Liver (tissue), 9 donors: ENCODE results near the gene CELF2. TPM values are rescaled to one million over a fixed set of nuclear protein-coding genes. Genes with fewer than 3 reads are reported as not detected.

ENCODE experiments used
- DNase-seq: peaks from one replicate; pipeline ENCODE4 v3.0.0-alpha.2; 2017; ENCODE audit warnings: low spot score
- H3K27ac ChIP-seq, 2 donors: one replicate each; pipeline ENCODE4 v1.7.0; 2013; ENCODE audit warnings: inconsistent platforms in 2 of 2, low read length in 2 of 2, control low read depth in 1 of 2, low read depth in 1 of 2, mild to moderate bottlenecking in 1 of 2
- H3K27me3 ChIP-seq, 4 donors: one replicate each; pipeline versions ENCODE4 v1.6.1 to v1.7.0; 2013; ENCODE audit warnings: low read length in 3 of 4, inconsistent platforms in 1 of 4, mild to moderate bottlenecking in 1 of 4, moderate library complexity in 1 of 4; ENCODE audit not compliant: control insufficient read depth in 4 of 4, insufficient read depth in 4 of 4
- H3K36me3 ChIP-seq, 4 donors: one replicate each; pipeline versions ENCODE4 v1.6.1 to v1.7.0; 2013; ENCODE audit warnings: low read length in 3 of 4, mild to moderate bottlenecking in 3 of 4, low read depth in 1 of 4, moderate library complexity in 1 of 4; ENCODE audit not compliant: control insufficient read depth in 4 of 4, insufficient read depth in 3 of 4
- H3K4me1 ChIP-seq, 4 donors: one replicate each; pipeline versions ENCODE4 v1.6.1 to v1.7.0; 2013; ENCODE audit warnings: low read length in 3 of 4, mild to moderate bottlenecking in 3 of 4, moderate library complexity in 1 of 4; ENCODE audit not compliant: control insufficient read depth in 4 of 4, insufficient read depth in 4 of 4
- H3K4me3 ChIP-seq, 3 donors: one replicate each; pipeline versions ENCODE4 v1.6.1 to v1.7.0; 2013; ENCODE audit warnings: low read length in 3 of 3, control low read depth in 1 of 3, low read depth in 1 of 3, mild to moderate bottlenecking in 1 of 3
- H3K9ac ChIP-seq, 2 donors: one replicate each; pipeline ENCODE4 v1.7.0; 2013; ENCODE audit warnings: low read length in 2 of 2, mild to moderate bottlenecking in 2 of 2, moderate library complexity in 2 of 2, control low read depth in 1 of 2, low read depth in 1 of 2
- H3K9me3 ChIP-seq, 4 donors: one replicate each; pipeline versions ENCODE4 v1.6.1 to v1.7.0; 2013; ENCODE audit warnings: low read length in 3 of 4; ENCODE audit not compliant: control insufficient read depth in 4 of 4
- EGR1 ChIP-seq, 2 donors: IDR thresholded peaks; 2 replicates each; pipeline ENCODE4 v1.6.1; 2016 to 2018; ENCODE audit warnings: antibody characterized with exemption in 2 of 2, low read depth in 2 of 2
- FOXA1 ChIP-seq: IDR thresholded peaks from 2 replicates; pipeline ENCODE4 v1.6.1; 2016; ENCODE audit warnings: antibody characterized with exemption
- FOXA2 ChIP-seq: IDR thresholded peaks from 2 replicates; pipeline ENCODE4 v1.6.1; 2016; ENCODE audit warnings: antibody characterized with exemption
- GABPA ChIP-seq, 2 donors: IDR thresholded peaks in 1 of 2; conservative IDR thresholded peaks in 1 of 2; 2 replicates each; pipeline ENCODE4 v1.6.1; 2016; ENCODE audit warnings: antibody characterized with exemption in 2 of 2, mild to moderate bottlenecking in 1 of 2, moderate library complexity in 1 of 2
- HNF4G ChIP-seq: IDR thresholded peaks from 2 replicates; pipeline ENCODE4 v1.6.1; 2016; ENCODE audit warnings: antibody characterized with exemption
- JUND ChIP-seq, 2 donors: IDR thresholded peaks; 2 replicates each; pipeline ENCODE4 v1.6.1; 2016; ENCODE audit warnings: antibody characterized with exemption in 2 of 2
- NR2F2 ChIP-seq: IDR thresholded peaks from 2 replicates; pipeline ENCODE4 v1.6.1; 2016; ENCODE audit warnings: antibody characterized with exemption
- RAD21 ChIP-seq, 2 donors: IDR thresholded peaks; 2 replicates each; pipeline ENCODE4 v1.6.1; 2016; ENCODE audit warnings: antibody characterized with exemption in 2 of 2, mild to moderate bottlenecking in 2 of 2
- RXRA ChIP-seq, 2 donors: IDR thresholded peaks; 2 replicates each; pipeline ENCODE4 v1.6.1; 2017 to 2018; ENCODE audit warnings: antibody characterized with exemption in 2 of 2, mild to moderate bottlenecking in 1 of 2
- SP1 ChIP-seq: IDR thresholded peaks from 2 replicates; pipeline ENCODE4 v1.6.1; 2018; ENCODE audit warnings: antibody characterized with exemption, mild to moderate bottlenecking
- TAF1 ChIP-seq: conservative IDR thresholded peaks from 2 replicates; pipeline ENCODE4 v1.6.1; 2016; ENCODE audit warnings: antibody characterized with exemption, mild to moderate bottlenecking
- YY1 ChIP-seq: IDR thresholded peaks from 2 replicates; pipeline ENCODE4 v1.6.1; 2016; ENCODE audit warnings: antibody characterized with exemption, mild to moderate bottlenecking
- WGBS: extraction: QIAGEN DNeasy Blood & Tissue Kit; methylation state at CpG from one replicate; pipeline ENCODE4 v1.1.7; 2013; 5-methylcytosine and 5-hydroxymethylcytosine counted together
- polyA plus RNA-seq, 2 donors: library from polyadenylated mRNA; stranded (reverse) in 1 of 2; unstranded in 1 of 2; fragments of 200-250 nt in 1 of 2; fragments of >200 nt in 1 of 2; fragmentation: Nextera tagmentation in 1 of 2; extraction: Ambion mirVana in 1 of 2; gene quantifications; one replicate each; pipeline versions ENCODE4 v1.2.1 to v1.2.3, GENCODE V29; 2013 to 2015
- total RNA-seq, 2 donors: library from RNA; depleted of rRNA; stranded (reverse); fragments of >200 nt; gene quantifications; one replicate each; pipeline ENCODE4 v1.2.3, GENCODE V29; 2014
- TF ChIP-seq, protein P1 (sequence below): IDR thresholded peaks from 2 replicates; pipeline ENCODE4 v1.6.1; 2016; ENCODE audit warnings: antibody characterized with exemption, mild to moderate bottlenecking
- TF ChIP-seq, protein P2 (sequence below): fragments of 150-350 bp; IDR thresholded peaks from 2 replicates; pipeline ENCODE4 v1.5.1; 2017; ENCODE audit warnings: improper control_type of control experiment, low read depth, low read length; ENCODE audit not compliant: missing input control
- TF ChIP-seq, protein P3 (sequence below): IDR thresholded peaks from 2 replicates; pipeline ENCODE4 v1.6.1; 2016; ENCODE audit warnings: antibody characterized with exemption
- TF ChIP-seq, protein P4 (sequence below): IDR thresholded peaks from 2 replicates; pipeline ENCODE4 v1.6.1; 2016; ENCODE audit warnings: antibody characterized with exemption
- TF ChIP-seq, protein P5 (sequence below): IDR thresholded peaks from 2 replicates; pipeline ENCODE4 v1.6.1; 2016; ENCODE audit warnings: antibody characterized with exemption
- donor health status: healthy.
- donor health status: healthy.
- donor health status: healthy.
- donor health status: healthy.
- donor health status: healthy.

Gene CELF2
- total and polyA plus RNA-seq, 4 donors = 1.4 to 8.5 (median 5.6) TPM

DNA sequence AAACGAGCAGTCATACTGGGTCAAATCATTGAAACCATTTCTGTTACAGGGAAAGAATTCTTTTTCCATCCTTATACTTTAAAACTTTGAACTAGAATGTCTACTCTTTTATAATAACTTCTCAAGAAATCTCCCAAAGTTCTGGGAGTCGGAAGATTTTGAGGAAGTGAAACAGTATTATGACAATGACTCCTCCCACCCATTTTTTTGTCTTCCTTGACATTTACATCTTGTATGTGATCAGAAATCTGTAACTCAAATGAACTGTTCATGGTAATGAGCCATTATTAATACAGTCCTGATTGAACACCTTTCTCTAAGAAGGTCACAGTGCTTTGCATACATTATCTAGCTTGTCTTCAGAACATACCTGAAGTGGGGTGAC, 227.4 kb downstream of the CELF2 start:
- no peaks in the 10 kb centered on the region for H3K27me3 ChIP-seq
- peaks cover 0 to 1% (median 0%) of the 10 kb centered on the region in 4 donors for H3K36me3 ChIP-seq
- DNase-seq = no peak
- no peaks in the 10 kb centered on the region for H3K9me3 ChIP-seq
- 52% methylated on average over 2 of the region's 2 CpGs for WGBS
- H3K27ac ChIP-seq = no peak overlapping the region
- H3K9ac ChIP-seq = no peak overlapping the region
- H3K4me3 ChIP-seq = no peak overlapping the region
- H3K4me1 ChIP-seq = peaks cover 0 to 4% (median 0%) of the 10 kb centered on the region in 4 donors
- no peak for TF ChIP-seq JUND (IDR thresholded peaks at IDR 0.05)
- TF ChIP-seq, protein P1, sequence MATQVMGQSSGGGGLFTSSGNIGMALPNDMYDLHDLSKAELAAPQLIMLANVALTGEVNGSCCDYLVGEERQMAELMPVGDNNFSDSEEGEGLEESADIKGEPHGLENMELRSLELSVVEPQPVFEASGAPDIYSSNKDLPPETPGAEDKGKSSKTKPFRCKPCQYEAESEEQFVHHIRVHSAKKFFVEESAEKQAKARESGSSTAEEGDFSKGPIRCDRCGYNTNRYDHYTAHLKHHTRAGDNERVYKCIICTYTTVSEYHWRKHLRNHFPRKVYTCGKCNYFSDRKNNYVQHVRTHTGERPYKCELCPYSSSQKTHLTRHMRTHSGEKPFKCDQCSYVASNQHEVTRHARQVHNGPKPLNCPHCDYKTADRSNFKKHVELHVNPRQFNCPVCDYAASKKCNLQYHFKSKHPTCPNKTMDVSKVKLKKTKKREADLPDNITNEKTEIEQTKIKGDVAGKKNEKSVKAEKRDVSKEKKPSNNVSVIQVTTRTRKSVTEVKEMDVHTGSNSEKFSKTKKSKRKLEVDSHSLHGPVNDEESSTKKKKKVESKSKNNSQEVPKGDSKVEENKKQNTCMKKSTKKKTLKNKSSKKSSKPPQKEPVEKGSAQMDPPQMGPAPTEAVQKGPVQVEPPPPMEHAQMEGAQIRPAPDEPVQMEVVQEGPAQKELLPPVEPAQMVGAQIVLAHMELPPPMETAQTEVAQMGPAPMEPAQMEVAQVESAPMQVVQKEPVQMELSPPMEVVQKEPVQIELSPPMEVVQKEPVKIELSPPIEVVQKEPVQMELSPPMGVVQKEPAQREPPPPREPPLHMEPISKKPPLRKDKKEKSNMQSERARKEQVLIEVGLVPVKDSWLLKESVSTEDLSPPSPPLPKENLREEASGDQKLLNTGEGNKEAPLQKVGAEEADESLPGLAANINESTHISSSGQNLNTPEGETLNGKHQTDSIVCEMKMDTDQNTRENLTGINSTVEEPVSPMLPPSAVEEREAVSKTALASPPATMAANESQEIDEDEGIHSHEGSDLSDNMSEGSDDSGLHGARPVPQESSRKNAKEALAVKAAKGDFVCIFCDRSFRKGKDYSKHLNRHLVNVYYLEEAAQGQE = no peak
- TF ChIP-seq, protein P2, sequence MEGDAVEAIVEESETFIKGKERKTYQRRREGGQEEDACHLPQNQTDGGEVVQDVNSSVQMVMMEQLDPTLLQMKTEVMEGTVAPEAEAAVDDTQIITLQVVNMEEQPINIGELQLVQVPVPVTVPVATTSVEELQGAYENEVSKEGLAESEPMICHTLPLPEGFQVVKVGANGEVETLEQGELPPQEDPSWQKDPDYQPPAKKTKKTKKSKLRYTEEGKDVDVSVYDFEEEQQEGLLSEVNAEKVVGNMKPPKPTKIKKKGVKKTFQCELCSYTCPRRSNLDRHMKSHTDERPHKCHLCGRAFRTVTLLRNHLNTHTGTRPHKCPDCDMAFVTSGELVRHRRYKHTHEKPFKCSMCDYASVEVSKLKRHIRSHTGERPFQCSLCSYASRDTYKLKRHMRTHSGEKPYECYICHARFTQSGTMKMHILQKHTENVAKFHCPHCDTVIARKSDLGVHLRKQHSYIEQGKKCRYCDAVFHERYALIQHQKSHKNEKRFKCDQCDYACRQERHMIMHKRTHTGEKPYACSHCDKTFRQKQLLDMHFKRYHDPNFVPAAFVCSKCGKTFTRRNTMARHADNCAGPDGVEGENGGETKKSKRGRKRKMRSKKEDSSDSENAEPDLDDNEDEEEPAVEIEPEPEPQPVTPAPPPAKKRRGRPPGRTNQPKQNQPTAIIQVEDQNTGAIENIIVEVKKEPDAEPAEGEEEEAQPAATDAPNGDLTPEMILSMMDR = no peak
- no peak for TF ChIP-seq EGR1 (IDR thresholded peaks at IDR 0.05; ENCODE audit: low read depth in 2 of 2)
- TF ChIP-seq RXRA (IDR thresholded peaks at IDR 0.05) = no peak
- TF ChIP-seq GABPA (IDR thresholded peaks at IDR 0.05 in 1 of 2, conservative IDR thresholded peaks at IDR 0.05 in 1 of 2) = no peak
- no peak for TF ChIP-seq TAF1
- no peak for TF ChIP-seq YY1
- no peak for TF ChIP-seq FOXA2
- TF ChIP-seq, protein P3, sequence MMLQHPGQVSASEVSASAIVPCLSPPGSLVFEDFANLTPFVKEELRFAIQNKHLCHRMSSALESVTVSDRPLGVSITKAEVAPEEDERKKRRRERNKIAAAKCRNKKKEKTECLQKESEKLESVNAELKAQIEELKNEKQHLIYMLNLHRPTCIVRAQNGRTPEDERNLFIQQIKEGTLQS = no peak
- TF ChIP-seq SP1 = no peak
- no peak for TF ChIP-seq RAD21 (IDR thresholded peaks at IDR 0.05)
- TF ChIP-seq, protein P4, sequence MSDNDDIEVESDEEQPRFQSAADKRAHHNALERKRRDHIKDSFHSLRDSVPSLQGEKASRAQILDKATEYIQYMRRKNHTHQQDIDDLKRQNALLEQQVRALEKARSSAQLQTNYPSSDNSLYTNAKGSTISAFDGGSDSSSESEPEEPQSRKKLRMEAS = no peak
- TF ChIP-seq, protein P5, sequence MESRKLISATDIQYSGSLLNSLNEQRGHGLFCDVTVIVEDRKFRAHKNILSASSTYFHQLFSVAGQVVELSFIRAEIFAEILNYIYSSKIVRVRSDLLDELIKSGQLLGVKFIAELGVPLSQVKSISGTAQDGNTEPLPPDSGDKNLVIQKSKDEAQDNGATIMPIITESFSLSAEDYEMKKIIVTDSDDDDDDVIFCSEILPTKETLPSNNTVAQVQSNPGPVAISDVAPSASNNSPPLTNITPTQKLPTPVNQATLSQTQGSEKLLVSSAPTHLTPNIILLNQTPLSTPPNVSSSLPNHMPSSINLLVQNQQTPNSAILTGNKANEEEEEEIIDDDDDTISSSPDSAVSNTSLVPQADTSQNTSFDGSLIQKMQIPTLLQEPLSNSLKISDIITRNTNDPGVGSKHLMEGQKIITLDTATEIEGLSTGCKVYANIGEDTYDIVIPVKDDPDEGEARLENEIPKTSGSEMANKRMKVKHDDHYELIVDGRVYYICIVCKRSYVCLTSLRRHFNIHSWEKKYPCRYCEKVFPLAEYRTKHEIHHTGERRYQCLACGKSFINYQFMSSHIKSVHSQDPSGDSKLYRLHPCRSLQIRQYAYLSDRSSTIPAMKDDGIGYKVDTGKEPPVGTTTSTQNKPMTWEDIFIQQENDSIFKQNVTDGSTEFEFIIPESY = no peak
- TF ChIP-seq NR2F2 = no peak
- no peak for TF ChIP-seq FOXA1

- WGBS = 85% methylated on average over 8 of the region's 8 CpGs
- DNase-seq = no peak
- Histone ChIP-seq H3K27ac (no peak overlapping the region), H3K27me3 (no peaks in the 10 kb centered on the region), H3K9me3 (no peaks in the 10 kb centered on the region), H3K4me1 (peaks cover 0 to 4% (median 0%) of the 10 kb centered on the region in 4 donors), H3K36me3 (peaks cover 0 to 1% (median 0%) of the 10 kb centered on the region in 4 donors), H3K9ac (no peak overlapping the region), H3K4me3 (no peak overlapping the region)
- TF ChIP-seq, protein P1 = no peak
- no peak for TF ChIP-seq YY1
- TF ChIP-seq HNF4G = no peak
- TF ChIP-seq TAF1 = no peak
- TF ChIP-seq FOXA2 = no peak
- no peak for TF ChIP-seq NR2F2
- TF ChIP-seq, protein P2 = no peak
- TF ChIP-seq, protein P4 = no peak
- no peak for TF ChIP-seq RAD21 (IDR thresholded peaks at IDR 0.05)
- TF ChIP-seq, protein P3 = no peak
Measured at GRCh38 chr10:11245510-11245909, 227.8 kb downstream of the CELF2 start.
